SK-N-SH treated with all-trans-retinoic acid at 6 μM for 48 hours (cell line): ENCODE results near the gene SCN9A.

Experiments used
- ARNTL ChIP-seq: fragments of 450-650 bp; formaldehyde crosslinking; IDR thresholded peaks from 2 replicates; pipeline ENCODE4 v1.5.0; 2020; ENCODE audit warnings: low read depth, mild to moderate bottlenecking, moderate library complexity, borderline replicate concordance
- CREB5 ChIP-seq: fragments of 250-450 bp; sonication (Bioruptor Pico); IDR thresholded peaks from 2 replicates; pipeline ENCODE4 v1.5.1; 2020; ENCODE audit warnings: low read depth, mild to moderate bottlenecking, moderate library complexity
- GLIS3 ChIP-seq: fragments of 250-450 bp; sonication (Bioruptor Pico); IDR thresholded peaks from 2 replicates; pipeline ENCODE4 v1.5.0; 2020; ENCODE audit warnings: mild to moderate bottlenecking, moderate library complexity
- ISL1 ChIP-seq: fragments of 250-450 bp; sonication (Bioruptor Pico); IDR thresholded peaks from 2 replicates; pipeline ENCODE4 v2.1.2; 2022; ENCODE audit warnings: mild to moderate bottlenecking, moderate library complexity
- PPARA ChIP-seq: fragments of 250-450 bp; sonication (Bioruptor Pico); IDR thresholded peaks from 2 replicates; pipeline ENCODE4 v1.5.0; 2020; ENCODE audit warnings: mild to moderate bottlenecking, borderline replicate concordance
- TOX ChIP-seq: fragments of 250-450 bp; sonication (Bioruptor Pico); IDR thresholded peaks from 2 replicates; pipeline ENCODE4 v1.8.0; 2021; ENCODE audit warnings: mild to moderate bottlenecking, moderate library complexity, borderline replicate concordance
- ZFP3 ChIP-seq: fragments of 250-450 bp; sonication (Bioruptor Pico); IDR thresholded peaks from 2 replicates; pipeline ENCODE4 v1.5.0; 2020; ENCODE audit warnings: mild to moderate bottlenecking, moderate library complexity
- ZFP30 ChIP-seq: fragments of 450-650 bp; formaldehyde crosslinking; IDR thresholded peaks from 2 replicates; pipeline ENCODE4 v1.5.0; 2022; ENCODE audit warnings: mild to moderate bottlenecking, moderate library complexity
- ZNF565 ChIP-seq: fragments of 450-650 bp; formaldehyde crosslinking; conservative IDR thresholded peaks from 2 replicates; pipeline ENCODE4 v1.5.0; 2020; ENCODE audit warnings: low read depth, mild to moderate bottlenecking, moderate library complexity
- ZNF70 ChIP-seq: fragments of 450-650 bp; formaldehyde crosslinking; IDR thresholded peaks from 2 replicates; pipeline ENCODE4 v1.5.0; 2020; ENCODE audit warnings: mild to moderate bottlenecking, moderate library complexity
- ZNF8 ChIP-seq: fragments of 450-650 bp; formaldehyde crosslinking; IDR thresholded peaks from 2 replicates; pipeline ENCODE4 v1.5.0; 2020; ENCODE audit warnings: mild to moderate bottlenecking, moderate library complexity
- TF ChIP-seq, protein P1 (sequence below): fragments of 250-450 bp; sonication (Bioruptor Pico); IDR thresholded peaks from 2 replicates; pipeline ENCODE4 v1.5.1; 2021; ENCODE audit warnings: mild to moderate bottlenecking, moderate library complexity
- TF ChIP-seq, protein P2 (sequence below): fragments of 250-450 bp; sonication (Bioruptor Pico); IDR thresholded peaks from 2 replicates; pipeline ENCODE4 v1.8.0; 2020; ENCODE audit warnings: mild to moderate bottlenecking, moderate library complexity, borderline replicate concordance
- TF ChIP-seq, protein P3 (sequence below): fragments of 250-450 bp; sonication (Bioruptor Pico); IDR thresholded peaks from 2 replicates; pipeline ENCODE4 v1.8.0; 2021; ENCODE audit warnings: low read depth, mild to moderate bottlenecking, moderate library complexity, borderline replicate concordance

GRCh38 chr2:166233244-166233643, 142.5 kb downstream of the SCN9A start:
- TF ChIP-seq, protein P1, sequence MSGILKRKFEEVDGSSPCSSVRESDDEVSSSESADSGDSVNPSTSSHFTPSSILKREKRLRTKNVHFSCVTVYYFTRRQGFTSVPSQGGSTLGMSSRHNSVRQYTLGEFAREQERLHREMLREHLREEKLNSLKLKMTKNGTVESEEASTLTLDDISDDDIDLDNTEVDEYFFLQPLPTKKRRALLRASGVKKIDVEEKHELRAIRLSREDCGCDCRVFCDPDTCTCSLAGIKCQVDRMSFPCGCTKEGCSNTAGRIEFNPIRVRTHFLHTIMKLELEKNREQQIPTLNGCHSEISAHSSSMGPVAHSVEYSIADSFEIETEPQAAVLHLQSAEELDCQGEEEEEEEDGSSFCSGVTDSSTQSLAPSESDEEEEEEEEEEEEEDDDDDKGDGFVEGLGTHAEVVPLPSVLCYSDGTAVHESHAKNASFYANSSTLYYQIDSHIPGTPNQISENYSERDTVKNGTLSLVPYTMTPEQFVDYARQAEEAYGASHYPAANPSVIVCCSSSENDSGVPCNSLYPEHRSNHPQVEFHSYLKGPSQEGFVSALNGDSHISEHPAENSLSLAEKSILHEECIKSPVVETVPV (CRISPR knock-in tag) = no peak
- TF ChIP-seq PPARA (CRISPR knock-in tag) = no peak
- no peak for TF ChIP-seq ZFP30 (CRISPR knock-in tag)
- TF ChIP-seq, protein P2, sequence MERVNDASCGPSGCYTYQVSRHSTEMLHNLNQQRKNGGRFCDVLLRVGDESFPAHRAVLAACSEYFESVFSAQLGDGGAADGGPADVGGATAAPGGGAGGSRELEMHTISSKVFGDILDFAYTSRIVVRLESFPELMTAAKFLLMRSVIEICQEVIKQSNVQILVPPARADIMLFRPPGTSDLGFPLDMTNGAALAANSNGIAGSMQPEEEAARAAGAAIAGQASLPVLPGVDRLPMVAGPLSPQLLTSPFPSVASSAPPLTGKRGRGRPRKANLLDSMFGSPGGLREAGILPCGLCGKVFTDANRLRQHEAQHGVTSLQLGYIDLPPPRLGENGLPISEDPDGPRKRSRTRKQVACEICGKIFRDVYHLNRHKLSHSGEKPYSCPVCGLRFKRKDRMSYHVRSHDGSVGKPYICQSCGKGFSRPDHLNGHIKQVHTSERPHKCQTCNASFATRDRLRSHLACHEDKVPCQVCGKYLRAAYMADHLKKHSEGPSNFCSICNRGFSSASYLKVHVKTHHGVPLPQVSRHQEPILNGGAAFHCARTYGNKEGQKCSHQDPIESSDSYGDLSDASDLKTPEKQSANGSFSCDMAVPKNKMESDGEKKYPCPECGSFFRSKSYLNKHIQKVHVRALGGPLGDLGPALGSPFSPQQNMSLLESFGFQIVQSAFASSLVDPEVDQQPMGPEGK (CRISPR knock-in tag) = no peak
- no peak for TF ChIP-seq ZNF565 (CRISPR knock-in tag)
- TF ChIP-seq CREB5 (CRISPR knock-in tag) = no peak
- no peak for TF ChIP-seq ZFP3 (CRISPR knock-in tag)
- TF ChIP-seq, protein P3, sequence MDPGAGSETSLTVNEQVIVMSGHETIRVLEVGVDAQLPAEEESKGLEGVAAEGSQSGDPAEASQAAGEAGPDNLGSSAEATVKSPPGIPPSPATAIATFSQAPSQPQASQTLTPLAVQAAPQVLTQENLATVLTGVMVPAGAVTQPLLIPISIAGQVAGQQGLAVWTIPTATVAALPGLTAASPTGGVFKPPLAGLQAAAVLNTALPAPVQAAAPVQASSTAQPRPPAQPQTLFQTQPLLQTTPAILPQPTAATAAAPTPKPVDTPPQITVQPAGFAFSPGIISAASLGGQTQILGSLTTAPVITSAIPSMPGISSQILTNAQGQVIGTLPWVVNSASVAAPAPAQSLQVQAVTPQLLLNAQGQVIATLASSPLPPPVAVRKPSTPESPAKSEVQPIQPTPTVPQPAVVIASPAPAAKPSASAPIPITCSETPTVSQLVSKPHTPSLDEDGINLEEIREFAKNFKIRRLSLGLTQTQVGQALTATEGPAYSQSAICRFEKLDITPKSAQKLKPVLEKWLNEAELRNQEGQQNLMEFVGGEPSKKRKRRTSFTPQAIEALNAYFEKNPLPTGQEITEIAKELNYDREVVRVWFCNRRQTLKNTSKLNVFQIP (CRISPR knock-in tag) = no peak
- TF ChIP-seq GLIS3 (CRISPR knock-in tag) = no peak
- TF ChIP-seq ARNTL = no peak
- TF ChIP-seq ZNF8 (CRISPR knock-in tag) = no peak
- no peak for TF ChIP-seq TOX (CRISPR knock-in tag)
- TF ChIP-seq ISL1 = no peak
- no peak for TF ChIP-seq ZNF70 (CRISPR knock-in tag)
